ENCODE results near the gene SLC22A14. TPM values are rescaled to one million over a fixed set of nuclear protein-coding genes. Genes with fewer than 3 reads are reported as not detected.

SLC22A14 gene
- total RNA-seq, 1 donor from 2014 or later: not detected

DNA sequence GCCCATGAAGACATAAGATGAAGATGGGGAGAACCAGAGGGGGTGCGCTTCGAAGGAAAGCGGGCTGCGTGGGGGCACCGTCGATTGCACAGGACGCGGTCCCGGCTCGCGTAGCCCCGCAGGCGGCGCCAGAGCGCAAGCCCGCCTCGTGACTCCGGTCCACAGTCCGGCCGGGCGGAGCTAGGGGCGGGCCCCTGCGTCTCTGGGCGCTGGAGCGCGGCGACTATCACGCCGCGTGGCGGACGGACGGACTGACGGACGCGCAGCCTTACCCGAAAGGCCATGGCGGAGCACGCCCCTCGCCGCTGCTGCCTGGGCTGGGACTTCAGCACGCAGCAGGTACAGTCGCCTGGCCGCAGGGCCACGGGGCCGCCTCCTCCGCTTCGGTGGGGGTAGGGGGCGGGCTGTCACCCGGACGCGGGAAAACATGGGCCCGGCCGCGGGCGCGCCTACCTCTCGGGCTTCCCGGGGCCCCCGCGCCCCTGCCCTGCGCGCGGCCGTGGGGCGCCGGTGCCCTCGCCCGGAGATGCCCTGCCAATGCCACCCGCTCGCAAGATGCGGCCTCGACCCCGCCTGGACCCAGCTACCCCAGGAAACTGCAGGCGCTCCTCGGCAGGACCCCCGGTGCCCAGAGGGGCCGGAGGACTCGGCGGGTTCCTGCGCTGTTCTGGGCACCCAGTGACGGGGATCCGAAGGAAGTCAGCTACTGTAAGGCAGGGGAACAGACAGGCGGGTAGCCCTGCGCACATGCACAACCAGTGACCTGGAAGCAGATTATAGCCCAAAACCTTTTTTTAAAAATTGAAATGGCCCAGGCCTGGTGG lies 64.7 kb downstream of the SLC22A14 start, which contains the start of gene XYLB:
XYLB (plus strand) TSS at position 199 of the 824 bp plus-strand sequence; CDS start at position 283, 84 bp downstream.
- Mint-ChIP-seq H3K4me3 (peak within 1 kb of the TSS; percentile 85), H3K9me3 (no peaks in the 10 kb centered on the region), H3K27me3 (ENCODE audit: insufficient read depth) (peaks cover 8% of the 10 kb centered on the region), H3K4me1 (ENCODE audit: low read depth) (peaks cover 8% of the 10 kb centered on the region), H3K27ac (no peak within 1 kb of the TSS), H3K36me3 (ENCODE audit: low read depth) (peaks cover 6% of the 10 kb centered on the region)
- intact Hi-C loops (cut with micrococcal nuclease): loop anchor here (1.0 to 2.0 kb wide), 8 partner anchors 107 to 352 kb away; partner anchors contain the start of genes ACAA1, ACVR2B, EXOG and OXSR1
- peak; percentile 76 for DNase-seq (ENCODE audit: low spot score)

DNA sequence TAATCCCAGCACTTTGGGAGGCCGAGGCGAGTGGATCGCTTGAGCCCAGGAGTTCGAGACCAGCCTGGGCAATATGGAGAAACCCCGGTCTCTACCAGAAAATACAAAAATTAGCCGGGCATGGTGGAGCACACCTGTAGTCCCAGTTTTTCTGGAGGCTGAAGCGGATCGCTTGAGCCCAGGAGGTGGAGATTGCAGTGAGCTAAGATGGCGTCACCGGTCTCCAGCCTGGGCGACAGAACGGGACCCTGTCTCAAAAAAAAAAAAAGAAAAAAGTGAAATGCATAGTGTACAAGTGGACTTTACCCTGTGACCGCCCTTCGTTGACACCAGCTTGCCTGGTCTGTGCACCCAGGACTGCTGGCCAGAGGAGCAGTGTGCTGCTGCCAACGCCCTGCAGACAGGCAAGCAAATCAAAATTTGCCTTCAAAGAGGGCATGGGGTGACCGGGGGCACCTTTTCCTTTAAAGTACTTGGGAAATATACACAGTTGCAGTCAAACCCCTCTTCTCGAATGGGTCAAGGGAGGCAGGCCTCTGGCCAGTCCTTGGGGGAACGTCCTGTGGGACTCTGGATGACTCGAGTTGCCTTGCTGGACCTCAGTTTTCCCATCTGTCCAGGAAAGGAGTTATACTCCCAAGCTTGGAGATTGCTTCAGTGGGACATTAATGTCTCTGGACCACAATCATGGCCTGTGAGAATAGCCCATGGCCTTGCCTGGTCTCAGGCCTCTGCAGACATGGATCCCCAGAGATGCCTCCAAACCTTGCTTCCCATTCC lies 65.5 kb downstream of the SLC22A14 start:
- Mint-ChIP-seq H3K9me3 (no peaks in the 10 kb centered on the region), H3K27me3 (ENCODE audit: insufficient read depth) (peaks cover 8% of the 10 kb centered on the region), H3K4me3 (no peak overlapping the region), H3K36me3 (ENCODE audit: low read depth) (peaks cover 8% of the 10 kb centered on the region), H3K4me1 (ENCODE audit: low read depth) (peaks cover 8% of the 10 kb centered on the region), H3K27ac (no peak overlapping the region)
- no peak for DNase-seq (ENCODE audit: low spot score)
- intact Hi-C loops (cut with micrococcal nuclease): loop anchor here (1.0 to 2.0 kb wide), 4 partner anchors 149 to 353 kb away; partner anchors contain the start of genes EXOG and OXSR1

DNA sequence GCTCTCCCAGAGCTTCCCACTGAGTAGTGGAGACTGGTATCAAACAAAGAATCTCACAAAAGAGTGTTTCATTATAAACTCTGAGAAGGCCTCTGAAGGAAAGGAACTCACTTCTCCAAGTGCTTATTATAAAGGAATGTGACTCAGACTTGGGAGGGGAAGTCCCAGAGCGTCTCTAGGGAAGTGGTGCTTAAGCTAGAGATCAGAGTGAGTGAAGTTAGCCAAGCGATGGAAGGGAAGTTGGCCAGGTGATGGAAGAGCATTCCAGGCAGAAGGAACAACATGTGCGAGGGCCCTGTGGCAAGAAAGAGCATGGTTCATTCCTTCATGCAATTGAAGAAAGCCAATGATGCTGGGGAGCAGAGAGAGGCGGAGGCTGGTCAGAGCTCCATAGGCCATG lies 66.8 kb downstream of the SLC22A14 start:
- H3K9me3 Mint-ChIP-seq: no peaks in the 10 kb centered on the region
- no peak overlapping the region for H3K4me3 Mint-ChIP-seq
- peaks cover 8% of the 10 kb centered on the region for H3K4me1 Mint-ChIP-seq (ENCODE audit: low read depth)
- intact Hi-C loops (cut with micrococcal nuclease): no loop called here
- H3K36me3 Mint-ChIP-seq (ENCODE audit: low read depth): peaks cover 12% of the 10 kb centered on the region
- DNase-seq (ENCODE audit: low spot score): no peak
- no peak overlapping the region for H3K27ac Mint-ChIP-seq
- peaks cover 6% of the 10 kb centered on the region for H3K27me3 Mint-ChIP-seq (ENCODE audit: insufficient read depth)

DNA sequence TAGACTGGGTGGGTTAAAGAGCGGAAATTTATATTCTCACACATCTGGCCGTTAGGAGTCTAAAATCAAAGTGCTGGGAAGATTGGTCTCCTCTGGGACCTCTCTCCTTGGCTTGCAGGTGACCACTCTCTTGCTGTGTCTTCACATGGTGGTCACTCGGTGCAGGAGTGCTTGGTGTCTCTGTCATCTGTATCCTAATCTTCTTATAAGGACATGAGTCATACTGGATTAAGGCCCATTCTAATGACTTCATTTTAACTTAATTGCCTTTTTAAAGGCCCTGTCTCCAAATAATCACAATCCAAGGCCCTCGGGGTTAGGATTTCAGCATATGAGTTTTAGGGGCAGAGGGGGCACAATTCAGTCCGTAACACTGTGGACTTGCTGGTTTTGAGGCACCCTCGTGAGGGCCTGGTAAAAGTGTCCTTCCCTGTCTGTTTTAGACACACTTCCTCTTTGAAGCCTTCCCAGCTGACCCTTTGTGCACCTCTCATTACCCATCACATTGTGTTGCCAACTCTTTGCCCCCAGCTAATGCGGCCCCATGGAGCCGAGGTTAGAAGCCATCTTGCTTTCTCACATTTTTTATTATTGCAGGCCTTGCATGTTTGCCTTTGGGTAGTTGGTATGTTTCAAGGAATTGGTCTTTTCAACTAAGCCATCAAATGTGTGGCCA lies 67.7 kb downstream of the SLC22A14 start:
- Mint-ChIP-seq H3K27ac (no peak overlapping the region), H3K9me3 (no peaks in the 10 kb centered on the region), H3K4me3 (no peak overlapping the region), H3K36me3 (ENCODE audit: low read depth) (peaks cover 12% of the 10 kb centered on the region), H3K4me1 (ENCODE audit: low read depth) (peaks cover 8% of the 10 kb centered on the region), H3K27me3 (ENCODE audit: insufficient read depth) (peaks cover 3% of the 10 kb centered on the region)
- no peak for DNase-seq (ENCODE audit: low spot score)
- intact Hi-C loops (cut with micrococcal nuclease): no loop called here

DNA sequence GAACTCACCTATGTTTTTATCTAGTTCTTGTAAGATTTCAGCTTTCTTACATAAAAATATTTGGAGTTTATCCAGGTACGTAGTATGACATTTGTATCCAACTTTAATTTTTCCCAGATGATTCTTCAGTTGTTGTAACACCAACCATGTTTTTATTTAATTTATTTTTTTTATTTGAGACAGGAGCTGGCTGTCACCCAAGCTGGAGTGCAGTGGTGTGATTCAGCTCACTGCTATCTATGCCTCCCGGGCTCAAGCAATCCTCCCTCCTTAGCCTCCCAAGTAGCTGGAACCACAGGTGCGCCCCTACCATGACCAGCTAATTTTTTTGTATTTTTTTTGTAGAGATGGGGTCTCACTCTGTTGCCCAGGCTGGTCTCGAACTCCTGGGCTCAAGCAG lies 71.1 kb downstream of the SLC22A14 start:
- no peak for DNase-seq (ENCODE audit: low spot score)
- Mint-ChIP-seq H3K4me3 (no peak overlapping the region), H3K4me1 (ENCODE audit: low read depth) (no peaks in the 10 kb centered on the region), H3K27ac (no peak overlapping the region), H3K36me3 (ENCODE audit: low read depth) (peaks cover 12% of the 10 kb centered on the region), H3K27me3 (ENCODE audit: insufficient read depth) (no peaks in the 10 kb centered on the region), H3K9me3 (no peaks in the 10 kb centered on the region)
- intact Hi-C loops (cut with micrococcal nuclease): no loop called here

DNA sequence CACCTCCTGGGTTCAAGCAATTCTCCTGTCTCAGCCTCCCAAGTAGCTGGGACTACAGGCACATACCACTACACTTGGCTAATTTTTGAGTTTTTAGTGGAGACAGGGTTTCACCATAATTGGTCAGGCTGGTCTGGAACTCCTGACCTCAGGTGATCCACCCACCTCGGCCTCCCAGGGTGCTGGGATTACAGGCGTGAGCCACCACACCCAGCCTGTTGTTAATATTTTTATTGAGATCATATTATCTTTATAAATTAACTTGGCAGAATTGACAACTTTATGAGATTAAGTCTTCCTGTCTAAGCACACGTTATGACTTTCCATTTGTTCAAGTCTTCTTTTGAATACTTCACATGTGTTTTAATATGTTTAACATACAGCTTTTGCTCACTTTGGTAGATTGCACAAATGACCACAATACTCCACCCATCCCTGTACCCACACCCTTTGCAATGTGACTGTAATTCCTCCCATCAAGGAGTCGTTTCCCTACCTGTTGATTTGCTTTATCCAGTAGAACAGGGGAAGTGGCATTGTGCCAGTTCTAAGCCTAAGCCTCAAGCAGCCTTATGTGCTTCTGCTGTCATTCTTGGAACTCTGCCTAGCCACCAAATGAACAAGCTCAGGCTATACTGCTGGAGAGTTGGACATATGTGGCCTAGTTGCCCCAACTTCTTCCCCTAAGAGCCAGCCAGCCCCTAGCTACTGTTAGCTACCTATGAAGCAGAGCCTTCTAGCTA lies 72.7 kb downstream of the SLC22A14 start:
- H3K27ac Mint-ChIP-seq: no peak overlapping the region
- H3K36me3 Mint-ChIP-seq (ENCODE audit: low read depth): peaks cover 12% of the 10 kb centered on the region
- H3K9me3 Mint-ChIP-seq: no peaks in the 10 kb centered on the region
- no peak for DNase-seq (ENCODE audit: low spot score)
- H3K27me3 Mint-ChIP-seq (ENCODE audit: insufficient read depth): no peaks in the 10 kb centered on the region
- no peak overlapping the region for H3K4me3 Mint-ChIP-seq
- H3K4me1 Mint-ChIP-seq (ENCODE audit: low read depth): no peaks in the 10 kb centered on the region
- intact Hi-C loops (cut with micrococcal nuclease): no loop called here

DNA sequence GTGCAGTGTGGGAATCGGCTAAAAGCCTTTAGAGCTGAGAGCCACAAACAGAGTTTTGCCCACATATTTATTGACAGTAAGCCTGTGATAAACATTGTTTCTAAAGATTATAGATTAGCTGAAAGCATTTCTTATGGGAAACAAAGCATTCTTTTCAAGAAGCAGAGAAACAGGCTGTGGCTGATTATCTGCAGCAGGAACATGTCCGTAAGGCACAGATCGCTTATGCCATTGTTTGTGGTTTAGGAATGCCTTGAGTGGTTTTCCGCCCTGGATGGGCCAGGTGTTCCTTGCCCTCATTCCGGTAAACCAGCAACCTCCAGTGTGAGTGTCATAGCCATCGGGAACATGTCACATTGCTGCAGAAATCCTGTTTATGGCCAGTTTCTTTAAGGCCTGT lies 76.9 kb downstream of the SLC22A14 start:
- Mint-ChIP-seq H3K4me1 (ENCODE audit: low read depth) (peaks cover 3% of the 10 kb centered on the region), H3K27me3 (ENCODE audit: insufficient read depth) (no peaks in the 10 kb centered on the region), H3K36me3 (ENCODE audit: low read depth) (peaks cover 6% of the 10 kb centered on the region), H3K9me3 (no peaks in the 10 kb centered on the region), H3K27ac (no peak overlapping the region), H3K4me3 (no peak overlapping the region)
- intact Hi-C loops (cut with micrococcal nuclease): no loop called here
- DNase-seq (ENCODE audit: low spot score): no peak

DNA sequence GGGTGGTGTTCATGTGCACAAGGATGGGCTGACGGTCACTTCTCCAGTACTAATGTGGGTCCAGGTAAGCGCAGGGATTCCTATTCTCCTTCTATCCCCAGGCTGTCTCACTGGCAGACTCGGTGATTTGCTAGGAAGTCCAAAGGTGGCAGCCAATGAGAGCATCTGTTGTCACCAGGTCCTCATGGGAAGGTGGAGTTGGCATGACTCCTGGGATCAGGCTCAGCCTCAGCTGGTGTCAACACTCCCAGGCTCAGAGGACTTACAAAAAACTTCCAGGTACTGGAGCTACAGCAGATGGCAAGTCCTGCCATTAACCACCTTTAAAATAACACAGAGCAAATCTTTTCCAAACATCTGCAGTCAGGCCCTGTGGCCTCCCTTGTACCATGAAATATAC lies 78.3 kb downstream of the SLC22A14 start:
- no peak for DNase-seq (ENCODE audit: low spot score)
- Mint-ChIP-seq H3K36me3 (ENCODE audit: low read depth) (peaks cover 10% of the 10 kb centered on the region), H3K27me3 (ENCODE audit: insufficient read depth) (no peaks in the 10 kb centered on the region), H3K9me3 (no peaks in the 10 kb centered on the region), H3K27ac (no peak overlapping the region), H3K4me3 (no peak overlapping the region), H3K4me1 (ENCODE audit: low read depth) (peaks cover 11% of the 10 kb centered on the region)
- intact Hi-C loops (cut with micrococcal nuclease): no loop called here

DNA sequence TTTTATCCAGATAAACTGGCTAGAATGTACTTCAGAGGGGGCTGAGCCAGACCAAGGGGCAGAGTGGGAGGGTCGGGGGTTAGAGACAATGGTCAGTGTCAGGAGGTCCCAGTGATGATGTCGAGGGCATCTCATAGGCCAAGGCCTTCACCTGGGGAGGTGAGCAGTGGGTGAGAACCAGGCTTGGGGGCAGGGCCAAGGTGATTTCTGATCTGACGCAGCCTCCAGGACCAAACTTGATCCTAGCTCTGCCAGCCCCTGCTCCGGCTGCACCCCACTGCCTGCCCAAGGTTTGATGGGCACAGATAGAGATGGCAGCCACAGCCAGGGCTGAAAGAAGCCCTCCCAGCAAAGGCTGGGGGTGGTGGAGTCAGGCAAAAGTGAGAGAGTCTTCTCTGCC lies 79.4 kb downstream of the SLC22A14 start:
- Mint-ChIP-seq H3K27ac (no peak overlapping the region), H3K4me3 (no peak overlapping the region), H3K4me1 (ENCODE audit: low read depth) (peaks cover 11% of the 10 kb centered on the region), H3K9me3 (no peaks in the 10 kb centered on the region), H3K36me3 (ENCODE audit: low read depth) (peaks cover 16% of the 10 kb centered on the region), H3K27me3 (ENCODE audit: insufficient read depth) (no peaks in the 10 kb centered on the region)
- DNase-seq (ENCODE audit: low spot score): no peak
- intact Hi-C loops (cut with micrococcal nuclease): no loop called here

DNA sequence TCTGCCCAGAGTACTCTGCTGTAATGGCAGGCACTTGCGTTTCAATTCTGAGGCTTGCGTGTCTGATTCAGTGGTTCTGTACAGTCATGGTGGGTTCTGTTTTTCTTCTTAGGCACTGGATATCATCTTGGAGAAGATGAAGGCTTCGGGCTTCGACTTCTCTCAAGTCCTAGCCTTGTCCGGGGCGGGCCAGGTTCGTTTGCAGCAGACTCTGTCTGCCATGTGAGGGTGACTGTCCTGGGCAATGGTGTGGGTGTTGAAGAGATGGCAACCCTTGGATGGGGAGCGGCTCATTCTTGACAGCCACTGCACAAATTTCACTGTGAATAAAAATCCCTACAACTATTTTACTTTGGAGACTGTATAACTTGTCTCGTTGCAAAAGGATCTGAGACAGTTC lies 80.7 kb downstream of the SLC22A14 start:
- intact Hi-C loops (cut with micrococcal nuclease): no loop called here
- peaks cover 16% of the 10 kb centered on the region for H3K36me3 Mint-ChIP-seq (ENCODE audit: low read depth)
- DNase-seq (ENCODE audit: low spot score): no peak
- H3K27ac Mint-ChIP-seq: no peak overlapping the region
- no peaks in the 10 kb centered on the region for H3K27me3 Mint-ChIP-seq (ENCODE audit: insufficient read depth)
- no peak overlapping the region for H3K4me3 Mint-ChIP-seq
- H3K9me3 Mint-ChIP-seq: no peaks in the 10 kb centered on the region
- H3K4me1 Mint-ChIP-seq (ENCODE audit: low read depth): peaks cover 11% of the 10 kb centered on the region

DNA sequence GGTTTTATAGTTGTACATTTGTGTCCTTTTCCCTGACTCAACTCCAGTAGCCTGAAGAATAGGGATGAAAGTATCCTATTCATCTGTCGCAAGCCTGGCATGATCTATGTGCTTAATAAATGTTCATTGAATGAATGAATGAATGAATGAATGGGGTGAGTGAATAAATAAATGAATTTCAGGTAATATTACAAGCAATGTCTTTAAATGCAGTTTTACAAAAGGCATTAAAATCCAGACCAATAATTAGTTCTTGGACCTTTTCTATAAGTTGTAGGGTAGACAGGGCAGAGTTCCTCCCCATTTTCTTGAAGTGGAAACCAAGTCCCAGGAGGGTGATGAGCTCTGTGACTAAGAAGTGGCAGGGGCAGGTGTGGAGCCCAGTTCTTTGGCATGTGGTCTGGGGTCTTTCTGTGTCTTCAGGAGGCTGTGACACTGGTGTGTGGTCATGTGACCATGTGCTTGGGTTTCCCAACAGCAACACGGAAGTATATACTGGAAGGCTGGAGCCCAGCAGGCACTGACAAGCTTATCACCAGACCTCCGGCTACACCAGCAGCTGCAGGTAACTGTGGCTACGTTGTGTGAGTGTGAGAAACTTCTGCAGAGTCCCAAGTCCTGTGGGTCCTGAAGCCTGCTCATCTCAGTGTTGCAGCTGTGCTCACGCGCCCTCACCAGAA lies 82.8 kb downstream of the SLC22A14 start:
- Mint-ChIP-seq H3K9me3 (no peaks in the 10 kb centered on the region), H3K4me1 (ENCODE audit: low read depth) (peaks cover 11% of the 10 kb centered on the region), H3K27ac (no peak overlapping the region), H3K27me3 (ENCODE audit: insufficient read depth) (peaks cover 5% of the 10 kb centered on the region), H3K4me3 (no peak overlapping the region), H3K36me3 (ENCODE audit: low read depth) (peaks cover 28% of the 10 kb centered on the region)
- DNase-seq (ENCODE audit: low spot score): no peak
- intact Hi-C loops (cut with micrococcal nuclease): no loop called here

Measured in activated T-helper 1 cell treated with anti-CD3 and anti-CD28 coated beads, Interleukin-12 subunit alpha, Interleukin-12 subunit beta, Interleukin-2, Interleukin-4 antibody, amounts not matched to agents 30 ng/mL and 10 ng/mL and 1 ng/mL, durations not matched to agents 14 hours and 24 hours and 36 hours (primary cell).